Memory B cell (primary cell): ENCODE results near the gene SARM1.

Experiments used
- ATAC-seq: fragments of 150-1000 bp; cut with Tn5 transposase; 2 replicates; pipeline ENCODE4 v1.10.0; 2021; ENCODE audit warnings: low read depth, mild to moderate bottlenecking, moderate library complexity
- DNase-seq, 2 donors: peaks; one replicate each; pipeline ENCODE4 v3.0.0; 2022; ENCODE audit warnings: low spot score in 2 of 2
- H3K27ac Mint-ChIP-seq: one replicate; pipeline ENCODE4 v1.8.0; 2022; ENCODE audit warnings: mild to moderate bottlenecking, moderate library complexity, mixed read lengths
- H3K27me3 Mint-ChIP-seq: one replicate; pipeline ENCODE4 v1.8.0; 2022; ENCODE audit warnings: mixed read lengths
- H3K36me3 Mint-ChIP-seq: one replicate; pipeline ENCODE4 v1.8.0; 2022; ENCODE audit warnings: mild to moderate bottlenecking, mixed read lengths
- H3K4me1 Mint-ChIP-seq: one replicate; pipeline ENCODE4 v1.8.0; 2022; ENCODE audit warnings: mixed read lengths
- H3K4me3 Mint-ChIP-seq: one replicate; pipeline ENCODE4 v1.8.0; 2022; ENCODE audit warnings: mild to moderate bottlenecking, moderate library complexity, mixed read lengths
- H3K9me3 Mint-ChIP-seq: one replicate; pipeline ENCODE4 v1.8.0; 2022; ENCODE audit warnings: mixed read lengths

The SARM1 gene

DNA sequence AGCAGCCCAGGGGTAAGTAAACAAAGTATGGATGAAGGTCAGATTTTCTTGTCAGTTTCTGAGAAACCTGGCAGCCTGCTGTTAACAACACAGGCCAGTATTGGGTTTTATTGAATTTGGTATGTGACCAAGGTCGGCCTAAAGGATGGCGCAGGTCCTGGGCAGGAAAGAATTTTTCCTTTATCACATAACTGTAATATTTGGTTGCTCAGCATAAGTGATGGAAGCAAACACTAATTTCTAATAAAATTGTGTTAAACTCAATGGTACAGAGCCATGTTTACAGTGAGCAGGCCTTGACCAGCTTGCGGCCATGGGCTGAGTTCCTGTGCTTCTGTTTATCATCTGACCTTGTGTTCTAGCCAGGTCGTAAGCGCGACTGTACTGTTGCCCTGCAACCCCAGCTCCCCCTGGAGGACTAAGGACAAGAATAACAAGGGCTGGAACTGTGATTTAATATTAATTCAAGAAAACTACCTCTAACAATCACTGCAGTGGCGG, 24.7 kb upstream of the SARM1 start:
- H3K4me1 Mint-ChIP-seq, result no peaks in the 10 kb centered on the region
- H3K27me3 Mint-ChIP-seq, result no peaks in the 10 kb centered on the region
- H3K4me3 Mint-ChIP-seq, result no peak overlapping the region
- ATAC-seq (no peak), DNase-seq (no peak)
- H3K27ac Mint-ChIP-seq, result no peak overlapping the region
- no peaks in the 10 kb centered on the region for H3K9me3 Mint-ChIP-seq
- H3K36me3 Mint-ChIP-seq, result peaks cover 31% of the 10 kb centered on the region

GRCh38 chr17:28347261-28347891, 24.1 kb upstream of the SARM1 start:
- DNase-seq (no peak), ATAC-seq (no peak)
- no peak overlapping the region for H3K4me3 Mint-ChIP-seq
- H3K27ac Mint-ChIP-seq, result no peak overlapping the region
- H3K27me3 Mint-ChIP-seq, result no peaks in the 10 kb centered on the region
- no peaks in the 10 kb centered on the region for H3K4me1 Mint-ChIP-seq
- H3K9me3 Mint-ChIP-seq, result no peaks in the 10 kb centered on the region
- peaks cover 28% of the 10 kb centered on the region for H3K36me3 Mint-ChIP-seq

DNA sequence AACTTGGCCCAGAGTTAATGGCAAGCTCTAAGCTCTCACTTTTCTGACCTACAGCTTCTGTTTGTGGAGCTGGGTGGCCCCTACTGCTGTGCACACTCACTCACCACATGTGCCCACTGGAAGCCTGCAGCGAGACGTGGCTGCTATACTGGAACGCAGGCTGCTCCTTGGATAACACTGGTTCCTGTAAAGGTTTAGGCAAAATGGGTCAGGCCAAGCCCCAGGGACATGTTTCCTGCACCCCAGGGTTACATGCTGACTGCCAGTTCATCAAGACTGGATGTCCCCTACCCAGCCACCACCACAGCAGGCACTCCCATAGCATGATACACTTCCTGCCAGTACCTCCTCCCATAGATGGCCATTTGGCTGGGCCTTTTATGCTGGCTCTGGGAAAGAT, 22.5 kb upstream of the SARM1 start:
- Mint-ChIP-seq H3K36me3 (peaks cover 25% of the 10 kb centered on the region), H3K4me1 (no peaks in the 10 kb centered on the region), H3K9me3 (no peaks in the 10 kb centered on the region), H3K27ac (no peak overlapping the region), H3K27me3 (no peaks in the 10 kb centered on the region), H3K4me3 (no peak overlapping the region)
- no peak for DNase-seq
- no peak for ATAC-seq

- Mint-ChIP-seq H3K36me3 (peaks cover 26% of the 10 kb centered on the region), H3K4me1 (no peaks in the 10 kb centered on the region), H3K27ac (no peak overlapping the region), H3K9me3 (no peaks in the 10 kb centered on the region), H3K4me3 (no peak overlapping the region), H3K27me3 (no peaks in the 10 kb centered on the region)
- no peak for DNase-seq
- no peak for ATAC-seq
Measured at GRCh38 chr17:28350271-28350670, 21.2 kb upstream of the SARM1 start.

DNA sequence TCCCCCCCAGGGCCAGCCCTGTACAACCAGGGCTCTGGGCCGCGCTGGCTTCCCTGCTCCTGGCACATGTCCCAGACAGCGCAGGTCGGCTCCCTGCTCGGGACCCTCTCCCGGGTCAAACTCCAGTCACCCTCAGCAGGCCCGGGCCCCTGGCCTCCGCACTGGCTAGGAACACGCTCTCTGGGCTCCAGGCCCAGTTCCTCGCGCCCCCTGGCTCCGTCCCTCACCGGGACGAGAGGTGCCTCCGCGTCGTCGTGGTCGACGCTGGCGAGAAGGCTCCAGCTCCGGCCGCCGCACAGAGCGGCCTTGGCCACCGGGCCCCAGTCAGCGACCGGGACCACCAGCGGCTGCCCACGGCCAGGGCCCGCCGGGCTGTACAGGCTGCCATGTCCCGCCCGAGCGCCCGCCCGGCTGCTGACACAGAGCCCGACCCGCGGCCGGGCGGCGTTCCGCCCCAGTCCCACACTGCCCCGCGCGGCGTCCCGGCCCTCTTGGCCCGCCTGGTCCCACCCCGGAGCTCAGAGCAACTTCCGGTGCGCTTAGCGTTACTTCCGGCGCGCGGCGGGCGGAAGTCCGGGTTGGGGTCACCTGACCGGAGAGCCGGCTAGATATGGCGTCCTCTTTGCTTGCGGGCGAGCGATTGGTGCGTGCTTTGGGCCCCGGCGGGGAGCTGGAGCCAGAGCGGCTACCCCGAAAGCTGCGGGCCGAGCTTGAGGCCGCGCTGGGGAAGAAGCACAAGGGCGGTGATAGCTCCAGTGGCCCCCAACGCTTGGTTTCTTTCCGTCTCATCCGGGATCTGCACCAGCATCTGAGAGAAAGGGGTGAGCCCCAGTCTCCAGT, 14.2 kb upstream of the SARM1 start, which contains the start of gene POLDIP2:
POLDIP2 (minus strand) TSS at position 467 of the 840 bp plus-strand sequence; CDS start at position 388, 79 bp downstream.
- Mint-ChIP-seq H3K27me3 (no peaks in the 10 kb centered on the region), H3K27ac (peak within 1 kb of the TSS; percentile 95), H3K36me3 (peaks cover 19% of the 10 kb centered on the region), H3K4me3 (peak within 1 kb of the TSS; percentile 91), H3K9me3 (no peaks in the 10 kb centered on the region), H3K4me1 (peaks cover 20% of the 10 kb centered on the region)
- DNase-seq, result peak; percentile 93 to 96
- ATAC-seq, result peak; percentile 96

GRCh38 chr17:28357901-28358197, 13.6 kb upstream of the SARM1 start:
- peak overlapping the region; percentile 95 for H3K27ac Mint-ChIP-seq
- H3K27me3 Mint-ChIP-seq, result no peaks in the 10 kb centered on the region
- no peaks in the 10 kb centered on the region for H3K9me3 Mint-ChIP-seq
- peak overlapping the region; percentile 91 for H3K4me3 Mint-ChIP-seq
- ATAC-seq (no peak), DNase-seq (no peak)
- H3K36me3 Mint-ChIP-seq, result peaks cover 19% of the 10 kb centered on the region
- peaks cover 20% of the 10 kb centered on the region for H3K4me1 Mint-ChIP-seq

- Mint-ChIP-seq H3K9me3 (no peaks in the 10 kb centered on the region), H3K4me3 (no peak overlapping the region), H3K4me1 (peaks cover 2% of the 10 kb centered on the region), H3K27ac (no peak overlapping the region), H3K36me3 (peaks cover 19% of the 10 kb centered on the region), H3K27me3 (no peaks in the 10 kb centered on the region)
- DNase-seq, result no peak
- ATAC-seq, result no peak
Measured at GRCh38 chr17:28363186-28363585, 8.3 kb upstream of the SARM1 start.

GRCh38 chr17:28363776-28364650, 7.5 kb upstream of the SARM1 start:
- no peak for ATAC-seq
- no peaks in the 10 kb centered on the region for H3K9me3 Mint-ChIP-seq
- H3K27ac Mint-ChIP-seq, result no peak overlapping the region

DNA sequence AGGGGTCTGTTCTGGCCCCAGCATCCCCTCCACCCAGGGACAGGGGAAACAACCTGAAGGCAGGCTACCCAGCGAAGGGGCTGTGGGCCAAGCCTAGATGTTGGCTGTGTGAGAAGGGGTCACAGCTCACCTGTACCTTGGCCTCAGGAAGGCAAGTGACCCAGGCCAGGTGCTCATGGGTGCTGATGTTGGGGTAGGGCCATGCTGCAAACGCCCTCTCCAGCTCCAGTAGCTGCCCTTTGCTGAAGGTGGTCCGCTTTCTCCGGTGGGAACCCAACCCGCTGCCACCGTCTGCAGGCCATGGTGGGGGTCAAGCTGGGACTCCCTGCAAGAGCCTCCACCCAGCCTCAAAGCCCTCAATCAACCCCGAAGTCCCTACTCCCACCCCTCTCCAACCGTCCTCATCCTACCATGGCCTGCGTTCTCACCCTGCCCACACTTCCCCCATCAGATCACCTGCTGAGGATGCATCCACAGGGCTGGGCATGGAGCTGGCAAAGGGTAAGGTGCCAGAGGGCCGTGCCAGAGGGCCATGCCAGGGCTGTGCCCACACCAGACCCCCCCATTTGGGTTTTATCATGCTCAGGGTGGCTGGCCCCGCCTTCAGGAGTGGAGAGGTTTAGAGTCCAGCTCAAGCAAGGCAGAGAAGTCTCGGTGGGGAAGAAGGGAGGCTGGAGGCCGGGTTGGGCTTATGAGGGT, 6.7 kb upstream of the SARM1 start, which contains the start of gene SEBOX:
SEBOX (minus strand) TSS at position 535 of the 699 bp plus-strand sequence; CDS start at position 487, 48 bp downstream.
- no peaks in the 10 kb centered on the region for H3K9me3 Mint-ChIP-seq
- no peak within 1 kb of the TSS for H3K4me3 Mint-ChIP-seq
- H3K4me1 Mint-ChIP-seq, result no peaks in the 10 kb centered on the region
- H3K36me3 Mint-ChIP-seq, result peaks cover 19% of the 10 kb centered on the region
- ATAC-seq, result no peak
- no peak for DNase-seq
- no peak within 1 kb of the TSS for H3K27ac Mint-ChIP-seq
- H3K27me3 Mint-ChIP-seq, result no peaks in the 10 kb centered on the region

More at GRCh38 chr17:28363776-28364650, 7.5 kb upstream of the SARM1 start:
- Mint-ChIP-seq H3K36me3 (peaks cover 19% of the 10 kb centered on the region), H3K4me1 (no peaks in the 10 kb centered on the region), H3K4me3 (no peak overlapping the region), H3K27me3 (no peaks in the 10 kb centered on the region)
- DNase-seq, result no peak

DNA sequence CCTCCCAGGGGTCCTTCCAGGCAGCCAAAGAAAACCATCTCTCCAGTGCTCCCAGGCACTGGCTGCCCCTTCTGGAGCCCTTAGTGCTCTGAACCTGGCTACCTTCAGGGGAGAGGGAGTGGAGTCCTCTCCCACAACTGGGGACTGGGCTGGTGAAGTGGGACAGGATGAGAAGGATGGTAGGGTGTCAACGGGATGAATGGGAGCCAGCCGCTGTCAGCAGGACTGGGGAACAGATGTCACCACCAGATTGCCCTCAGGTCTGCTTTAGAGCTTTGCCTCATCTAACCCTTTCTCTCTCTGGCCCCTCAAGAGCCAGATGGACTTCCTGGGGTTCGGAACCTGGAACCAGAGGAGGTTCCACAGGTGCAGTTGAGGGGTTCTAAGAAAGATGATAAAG, 6.0 kb upstream of the SARM1 start:
- Mint-ChIP-seq H3K36me3 (peaks cover 16% of the 10 kb centered on the region), H3K4me3 (no peak overlapping the region), H3K4me1 (peaks cover 4% of the 10 kb centered on the region), H3K27me3 (no peaks in the 10 kb centered on the region), H3K9me3 (no peaks in the 10 kb centered on the region), H3K27ac (no peak overlapping the region)
- ATAC-seq, result no peak
- no peak for DNase-seq

DNA sequence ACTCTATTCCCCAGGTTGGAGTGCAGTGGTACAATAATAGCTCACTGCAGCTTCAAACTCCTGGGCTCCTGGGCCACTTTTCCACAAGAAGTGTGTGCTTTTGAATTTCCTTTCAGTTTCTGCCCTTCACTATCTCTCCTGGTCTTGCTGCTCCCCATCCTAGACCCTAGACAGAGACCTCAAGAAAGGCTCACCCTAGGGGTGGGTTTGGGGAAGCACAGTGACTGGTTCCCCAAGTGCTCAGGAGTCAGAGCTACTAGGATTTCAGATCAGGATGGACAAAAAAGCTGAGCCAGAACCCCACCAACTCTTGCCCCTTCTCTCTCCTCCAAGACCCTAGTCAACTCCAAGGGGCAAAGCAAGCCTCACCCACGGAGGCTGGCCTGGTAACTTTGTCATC, 4.9 kb upstream of the SARM1 start:
- Mint-ChIP-seq H3K27ac (peak overlapping the region; percentile 35), H3K36me3 (peaks cover 10% of the 10 kb centered on the region), H3K4me1 (peaks cover 10% of the 10 kb centered on the region), H3K27me3 (no peaks in the 10 kb centered on the region), H3K4me3 (no peak overlapping the region), H3K9me3 (no peaks in the 10 kb centered on the region)
- no peak for DNase-seq
- ATAC-seq, result no peak

GRCh38 chr17:28367641-28368305, 3.7 kb upstream of the SARM1 start:
- no peak overlapping the region for H3K27ac Mint-ChIP-seq
- DNase-seq (no peak), ATAC-seq (no peak)
- H3K9me3 Mint-ChIP-seq, result no peaks in the 10 kb centered on the region
- peaks cover 5% of the 10 kb centered on the region for H3K36me3 Mint-ChIP-seq
- no peak overlapping the region for H3K4me3 Mint-ChIP-seq
- H3K4me1 Mint-ChIP-seq, result peaks cover 19% of the 10 kb centered on the region
- no peaks in the 10 kb centered on the region for H3K27me3 Mint-ChIP-seq

DNA sequence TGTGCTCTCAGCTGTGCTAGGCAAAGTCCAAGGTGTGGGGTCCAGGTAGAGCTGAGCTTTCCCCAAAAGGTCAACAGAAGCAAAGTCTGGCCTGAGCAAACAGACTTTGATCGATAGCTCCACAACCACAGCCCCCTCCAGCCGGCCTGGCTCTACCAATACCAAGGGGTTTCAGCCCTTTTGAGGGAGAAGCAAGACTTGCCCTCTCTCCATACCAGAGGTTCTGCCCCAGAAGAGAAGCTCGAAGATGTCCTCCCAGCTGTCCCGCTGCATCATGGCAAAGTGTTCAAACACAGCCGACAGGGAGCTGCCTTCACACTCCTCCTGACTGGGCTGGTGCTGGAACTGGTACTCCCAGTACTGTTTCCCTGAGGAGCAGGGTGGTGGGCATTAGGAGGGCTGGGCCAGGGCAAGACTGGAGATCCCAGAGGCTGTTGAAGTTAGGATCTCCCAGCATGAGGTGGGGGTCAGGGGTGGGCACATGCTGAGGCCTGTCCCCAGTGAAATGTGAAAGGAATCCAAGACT, 3.1 kb upstream of the SARM1 start:
- no peak overlapping the region for H3K4me3 Mint-ChIP-seq
- no peaks in the 10 kb centered on the region for H3K9me3 Mint-ChIP-seq
- peaks cover 21% of the 10 kb centered on the region for H3K4me1 Mint-ChIP-seq
- H3K27ac Mint-ChIP-seq, result no peak overlapping the region
- H3K27me3 Mint-ChIP-seq, result no peaks in the 10 kb centered on the region
- H3K36me3 Mint-ChIP-seq, result peaks cover 5% of the 10 kb centered on the region
- no peak for ATAC-seq
- DNase-seq, result no peak
